Measurements from ENCODE around the gene INSYN2B.

INSYN2B gene

DNA sequence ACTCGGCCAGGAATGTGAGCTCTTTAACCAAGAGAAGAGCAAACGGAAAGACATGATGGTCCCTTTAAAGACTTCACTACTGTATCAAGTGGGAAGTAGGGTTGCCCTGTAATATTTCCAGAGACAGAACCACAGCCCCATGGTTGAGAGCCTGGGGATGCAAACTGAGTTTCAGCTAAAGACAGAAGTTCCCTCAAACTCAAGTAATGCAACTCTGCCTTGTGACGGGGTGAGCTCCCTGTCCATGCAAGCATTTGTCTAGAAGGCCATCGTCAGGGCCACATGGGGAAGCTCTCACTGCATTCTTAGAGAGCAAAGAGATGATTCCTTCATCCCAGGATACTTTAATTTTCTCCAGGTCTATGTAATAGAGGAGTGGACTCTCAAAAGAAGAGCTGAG, 82.8 kb downstream of the INSYN2B start:
- no peak for DNase-seq (ENCODE audit: low read depth in 1 of 2, low spot score in 1 of 2)
- Histone ChIP-seq H3K27me3 (ENCODE audit: insufficient read depth, poor library complexity, severe bottlenecking) (no peaks in the 10 kb centered on the region), H3K4me3 (replicated peaks; ENCODE audit: insufficient read depth, low read length) (no peak overlapping the region), H3K27ac (replicated peaks) (no peak overlapping the region)
- TF ChIP-seq GABPA (IDR thresholded peaks at IDR 0.05; ENCODE audit: low read depth) (no peak), REST (IDR thresholded peaks at IDR 0.05; ENCODE audit: insufficient replicate concordance, low read depth) (no peak), POLR2AphosphoS5 (IDR thresholded peaks at IDR 0.05; ENCODE audit: low read depth) (no peak), SPI1 (IDR thresholded peaks at IDR 0.05; ENCODE audit: borderline replicate concordance, low read depth) (no peak), CTCF (IDR thresholded peaks at IDR 0.05; ENCODE audit: insufficient read depth, low read length) (no peak)

DNA sequence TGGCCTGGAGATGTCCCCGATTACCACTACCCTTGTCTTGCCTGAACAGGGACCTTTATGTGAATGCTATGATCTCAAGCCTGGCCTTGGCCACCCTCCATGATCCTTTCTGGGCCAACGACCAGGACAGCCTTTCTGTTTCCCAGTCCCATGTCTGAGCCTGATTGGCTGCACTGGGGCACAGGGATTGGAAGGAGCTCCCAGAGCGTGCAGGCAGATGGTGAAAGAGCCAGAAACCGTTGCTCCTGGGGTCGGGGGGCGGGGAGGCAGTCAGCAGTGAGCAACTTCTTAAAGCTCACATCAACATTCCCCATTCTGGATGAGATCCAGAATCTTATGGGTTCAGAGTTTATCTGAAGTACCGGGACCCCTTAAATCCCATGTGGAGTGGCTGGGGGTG, 84.4 kb downstream of the INSYN2B start:
- Histone ChIP-seq H3K27me3 (ENCODE audit: insufficient read depth, poor library complexity, severe bottlenecking) (no peaks in the 10 kb centered on the region), H3K27ac (replicated peaks) (no peak overlapping the region), H3K4me3 (replicated peaks; ENCODE audit: insufficient read depth, low read length) (no peak overlapping the region)
- no peak for DNase-seq (ENCODE audit: low read depth in 1 of 2, low spot score in 1 of 2)
- TF ChIP-seq REST (IDR thresholded peaks at IDR 0.05; ENCODE audit: insufficient replicate concordance, low read depth) (no peak), CTCF (IDR thresholded peaks at IDR 0.05; ENCODE audit: insufficient read depth, low read length) (no peak), GABPA (IDR thresholded peaks at IDR 0.05; ENCODE audit: low read depth) (no peak), SPI1 (IDR thresholded peaks at IDR 0.05; ENCODE audit: borderline replicate concordance, low read depth) (no peak), POLR2AphosphoS5 (IDR thresholded peaks at IDR 0.05; ENCODE audit: low read depth) (no peak)

GRCh38 chr5:169893571-169893970, 86.7 kb downstream of the INSYN2B start:
- no peak for DNase-seq (ENCODE audit: low read depth in 1 of 2, low spot score in 1 of 2)
- Histone ChIP-seq H3K27ac (replicated peaks) (no peak overlapping the region), H3K27me3 (ENCODE audit: insufficient read depth, poor library complexity, severe bottlenecking) (no peaks in the 10 kb centered on the region), H3K4me3 (replicated peaks; ENCODE audit: insufficient read depth, low read length) (no peak overlapping the region)
- TF ChIP-seq SPI1 (IDR thresholded peaks at IDR 0.05; ENCODE audit: borderline replicate concordance, low read depth): no peak
- TF ChIP-seq GABPA (IDR thresholded peaks at IDR 0.05; ENCODE audit: low read depth): no peak
- TF ChIP-seq REST (IDR thresholded peaks at IDR 0.05; ENCODE audit: insufficient replicate concordance, low read depth): no peak
- TF ChIP-seq POLR2AphosphoS5 (IDR thresholded peaks at IDR 0.05; ENCODE audit: low read depth): no peak
- TF ChIP-seq CTCF (IDR thresholded peaks at IDR 0.05; ENCODE audit: insufficient read depth, low read length): no peak

Measured in HL-60 (cell line).